K562 (cell line): ENCODE data around the gene DHCR7. TPM values are rescaled to one million over a fixed set of nuclear protein-coding genes. Genes with fewer than 3 reads are reported as not detected.
A peak's percentile ranks its signal among the peaks of the same experiment; 100 is the strongest.

ENCODE experiments used
- ASH1L ChIP-seq: fragments of 450-650 bp; IDR thresholded peaks from 2 replicates; pipeline ENCODE4 v1.6.1; 2018; ENCODE audit warnings: borderline replicate concordance, mild to moderate bottlenecking, low read depth; ENCODE audit not compliant: partially characterized antibody
- ETV1 ChIP-seq: fragments of 450-650 bp; conservative IDR thresholded peaks from 2 replicates; pipeline ENCODE4 v1.6.1; 2016; ENCODE audit warnings: missing genetic modification characterization, control low read depth, low read depth, missing compliant biosample characterization
- FUS ChIP-seq: fragments of 200-400 bp; formaldehyde crosslinking; optimal IDR thresholded peaks from 2 replicates; pipeline ENCODE3; 2017; ENCODE audit warnings: low read depth, low read length
- GATAD2A ChIP-seq: fragments of 450-650 bp; IDR thresholded peaks from 2 replicates; pipeline ENCODE4 v1.6.1; 2017
- HDAC3 ChIP-seq: fragments of 450-650 bp; IDR thresholded peaks from 2 replicates; pipeline ENCODE4 v1.6.1; 2018; ENCODE audit warnings: borderline replicate concordance, mild to moderate bottlenecking, moderate library complexity; ENCODE audit not compliant: partially characterized antibody
- MEF2A ChIP-seq: IDR thresholded peaks from 2 replicates; pipeline ENCODE4 v1.6.1; 2011; ENCODE audit warnings: low read depth, mild to moderate bottlenecking, low read length, moderate library complexity; ENCODE audit not compliant: control insufficient read depth
- NR1H2 ChIP-seq: sonication (generic); formaldehyde crosslinking; IDR thresholded peaks from 2 replicates; pipeline ENCODE4 v1.4.0; 2020; ENCODE audit warnings: mild to moderate bottlenecking, missing genetic modification reagents
- TAF9B ChIP-seq: fragments of 450-650 bp; IDR thresholded peaks from 2 replicates; pipeline ENCODE4 v1.6.1; 2018; ENCODE audit warnings: mild to moderate bottlenecking; ENCODE audit not compliant: partially characterized antibody
- TEAD4 ChIP-seq, 2 experiments: sonication (generic) in 1 of 2; formaldehyde crosslinking in 1 of 2; IDR thresholded peaks; 2 replicates each; pipeline versions ENCODE4 v1.6.1 to v1.8.0; 2012 to 2022; ENCODE audit warnings: borderline replicate concordance in 1 of 2, inconsistent platforms in 1 of 2, low read length in 1 of 2, mild to moderate bottlenecking in 1 of 2, missing genetic modification reagents in 1 of 2
- TFAM ChIP-seq: fragments of 250-450 bp; sonication (Bioruptor Pico); conservative IDR thresholded peaks from 2 replicates; pipeline ENCODE4 v1.5.0; 2021; ENCODE audit warnings: mild to moderate bottlenecking, moderate library complexity
- TRIM24 ChIP-seq, 2 experiments: fragments of 450-650 bp; IDR thresholded peaks; 2 replicates each; pipeline ENCODE4 v1.6.1; 2016
- XRCC4 ChIP-seq: IDR thresholded peaks from one replicate; pipeline ENCODE4 v1.6.1; 2011; ENCODE audit not compliant: insufficient read depth, insufficient read length; ENCODE audit errors: extremely low read depth
- ZNF133 ChIP-seq: fragments of 250-450 bp; sonication (Bioruptor Pico); IDR thresholded peaks from 2 replicates; pipeline ENCODE4 v1.4.0; 2020; ENCODE audit warnings: mild to moderate bottlenecking
- ZNF134 ChIP-seq: fragments of 250-450 bp; sonication (Bioruptor Pico); conservative IDR thresholded peaks from 2 replicates; pipeline ENCODE4 v1.4.0; 2020
- ZNF217 ChIP-seq: sonication (generic); formaldehyde crosslinking; IDR thresholded peaks from 2 replicates; pipeline ENCODE4 v1.8.0; 2022; ENCODE audit warnings: mild to moderate bottlenecking, missing genetic modification reagents
- polyA plus RNA-seq, 8 experiments: library from polyadenylated mRNA; depleted of rRNA in 4 of 8; stranded (reverse) in 5 of 8; unstranded in 3 of 8; fragments of >200 nt; fragmentation: Nextera tagmentation in 2 of 8; fragmentation: Illumina TruSeq in 1 of 8; extraction: Ambion mirVana in 2 of 8; extraction: Trizol in 1 of 8; gene quantifications; 2 replicates each; pipeline versions ENCODE4 v1.2.1 to v1.2.3, GENCODE V29; 2011 to 2014; ENCODE audit warnings: inconsistent platforms in 1 of 8, missing spikeins in 1 of 8
- total RNA-seq, 7 experiments: library from RNA; depleted of rRNA in 6 of 7; stranded (reverse); fragments of >200 nt in 6 of 7; fragmentation: Illumina TruSeq in 2 of 7; extraction: Trizol in 2 of 7; gene quantifications; 2 replicates each; pipeline versions ENCODE4 v1.2.1 to v1.2.3, GENCODE V29; 2011 to 2021; ENCODE audit warnings: low replicate concordance in 1 of 7
- TF ChIP-seq, protein P1 (sequence below): sonication (generic); IDR thresholded peaks from 2 replicates; pipeline ENCODE4 v1.6.1; 2016
- TF ChIP-seq, protein P2 (sequence below): fragments of 450-650 bp; conservative IDR thresholded peaks from 2 replicates; pipeline ENCODE4 v1.6.1; 2016; ENCODE audit warnings: missing genetic modification characterization, low read depth, mild to moderate bottlenecking, control low read depth, missing compliant biosample characterization
- TF ChIP-seq, protein P3 (sequence below): fragments of 250-450 bp; sonication (Bioruptor Pico); IDR thresholded peaks from 2 replicates; pipeline ENCODE4 v1.4.0; 2020; ENCODE audit warnings: mild to moderate bottlenecking, moderate library complexity
- TF ChIP-seq, protein P4 (sequence below), 2 experiments: fragments of 450-650 bp; IDR thresholded peaks; 2 replicates each; pipeline ENCODE4 v1.6.1; 2018; ENCODE audit warnings: mild to moderate bottlenecking in 2 of 2, low read depth in 1 of 2; ENCODE audit not compliant: partially characterized antibody in 2 of 2

Gene DHCR7
- total and polyA plus RNA-seq, 9 of the 15 experiments (the other 6 are each of a cell fraction or from before 2014, with no cell fraction given) = 8.4 to 192 (median 82.4) TPM

DNA sequence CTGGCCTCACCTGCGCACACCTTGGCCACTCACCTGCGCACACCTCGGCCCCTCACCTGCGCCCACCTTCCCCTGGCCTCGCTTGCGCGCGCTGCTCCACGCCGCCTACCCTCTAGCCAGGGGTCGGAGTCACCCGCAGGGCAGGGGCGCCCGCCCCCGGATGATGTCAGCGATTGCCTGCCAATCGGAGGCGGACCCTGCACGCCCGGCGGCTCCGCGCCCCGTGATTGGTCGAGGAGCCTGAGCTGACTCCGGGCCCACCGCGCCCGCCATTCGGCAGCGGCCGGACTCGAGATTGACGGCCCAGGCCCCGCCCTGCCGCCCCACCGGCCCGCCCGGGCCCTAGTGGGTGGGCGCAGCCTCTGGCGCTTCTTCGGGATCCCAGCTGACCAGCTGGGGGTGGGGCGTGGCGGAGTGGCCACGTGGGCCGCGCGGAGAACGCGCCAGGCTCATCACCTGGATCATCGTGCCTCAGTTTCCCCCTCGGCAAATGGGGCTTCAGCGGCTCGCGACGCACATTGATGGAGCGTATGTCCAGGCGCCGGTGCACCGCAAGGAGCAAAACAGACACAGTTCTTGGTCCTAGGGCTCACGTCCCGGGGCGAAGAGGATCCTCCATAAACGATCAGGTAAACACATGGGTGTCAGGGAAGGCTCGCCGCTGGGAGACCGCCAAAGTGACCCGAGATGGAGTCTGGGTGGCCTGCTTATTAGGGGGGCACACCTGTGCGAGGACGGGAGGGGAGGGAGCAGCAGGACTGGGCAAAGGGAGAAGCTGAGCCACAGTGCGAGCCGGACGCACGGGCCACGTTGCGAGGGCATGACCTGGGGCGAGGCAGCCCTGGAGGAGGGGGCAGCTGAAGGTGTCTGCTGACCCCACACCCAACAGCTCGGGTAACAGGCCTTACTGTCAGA, at the start of gene DHCR7 (continued):
- TF ChIP-seq MEF2A (no peak), TEAD4 (IDR thresholded peaks at IDR 0.05; ENCODE audit: low read length) (0 out of 2 replicates have a peak, but pooled peaks have one; percentile 10), TEAD4 (CRISPR knock-in tag; IDR thresholded peaks at IDR 0.05; ENCODE audit: borderline replicate concordance) (no peak), TFAM (CRISPR knock-in tag) (no peak), ASH1L (peak; percentile 87), FUS (no peak), ETV1 (tag) (no peak), ZNF134 (CRISPR knock-in tag) (no peak), ZNF133 (CRISPR knock-in tag) (no peak), GATAD2A (peak; percentile 12; the same call in 1 of the 2 replicates), NR1H2 (CRISPR knock-in tag) (no peak), TAF9B (peak; percentile 24), TRIM24 (IDR thresholded peaks at IDR 0.05) (no peak), HDAC3 (no peak), ZNF217 (CRISPR knock-in tag) (no peak), XRCC4 (no peak)
- TF ChIP-seq, protein P1, sequence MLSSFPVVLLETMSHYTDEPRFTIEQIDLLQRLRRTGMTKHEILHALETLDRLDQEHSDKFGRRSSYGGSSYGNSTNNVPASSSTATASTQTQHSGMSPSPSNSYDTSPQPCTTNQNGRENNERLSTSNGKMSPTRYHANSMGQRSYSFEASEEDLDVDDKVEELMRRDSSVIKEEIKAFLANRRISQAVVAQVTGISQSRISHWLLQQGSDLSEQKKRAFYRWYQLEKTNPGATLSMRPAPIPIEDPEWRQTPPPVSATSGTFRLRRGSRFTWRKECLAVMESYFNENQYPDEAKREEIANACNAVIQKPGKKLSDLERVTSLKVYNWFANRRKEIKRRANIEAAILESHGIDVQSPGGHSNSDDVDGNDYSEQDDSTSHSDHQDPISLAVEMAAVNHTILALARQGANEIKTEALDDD = no peak
- TF ChIP-seq, protein P2, sequence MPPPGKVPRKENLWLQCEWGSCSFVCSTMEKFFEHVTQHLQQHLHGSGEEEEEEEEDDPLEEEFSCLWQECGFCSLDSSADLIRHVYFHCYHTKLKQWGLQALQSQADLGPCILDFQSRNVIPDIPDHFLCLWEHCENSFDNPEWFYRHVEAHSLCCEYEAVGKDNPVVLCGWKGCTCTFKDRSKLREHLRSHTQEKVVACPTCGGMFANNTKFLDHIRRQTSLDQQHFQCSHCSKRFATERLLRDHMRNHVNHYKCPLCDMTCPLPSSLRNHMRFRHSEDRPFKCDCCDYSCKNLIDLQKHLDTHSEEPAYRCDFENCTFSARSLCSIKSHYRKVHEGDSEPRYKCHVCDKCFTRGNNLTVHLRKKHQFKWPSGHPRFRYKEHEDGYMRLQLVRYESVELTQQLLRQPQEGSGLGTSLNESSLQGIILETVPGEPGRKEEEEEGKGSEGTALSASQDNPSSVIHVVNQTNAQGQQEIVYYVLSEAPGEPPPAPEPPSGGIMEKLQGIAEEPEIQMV (tag) = no peak
- TF ChIP-seq, protein P3, sequence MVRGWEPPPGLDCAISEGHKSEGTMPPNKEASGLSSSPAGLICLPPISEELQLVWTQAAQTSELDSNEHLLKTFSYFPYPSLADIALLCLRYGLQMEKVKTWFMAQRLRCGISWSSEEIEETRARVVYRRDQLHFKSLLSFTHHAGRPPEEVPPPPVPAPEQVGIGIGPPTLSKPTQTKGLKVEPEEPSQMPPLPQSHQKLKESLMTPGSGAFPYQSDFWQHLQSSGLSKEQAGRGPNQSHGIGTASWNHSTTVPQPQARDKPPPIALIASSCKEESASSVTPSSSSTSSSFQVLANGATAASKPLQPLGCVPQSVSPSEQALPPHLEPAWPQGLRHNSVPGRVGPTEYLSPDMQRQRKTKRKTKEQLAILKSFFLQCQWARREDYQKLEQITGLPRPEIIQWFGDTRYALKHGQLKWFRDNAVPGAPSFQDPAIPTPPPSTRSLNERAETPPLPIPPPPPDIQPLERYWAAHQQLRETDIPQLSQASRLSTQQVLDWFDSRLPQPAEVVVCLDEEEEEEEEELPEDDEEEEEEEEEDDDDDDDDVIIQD = no peak
- TF ChIP-seq, protein P4, sequence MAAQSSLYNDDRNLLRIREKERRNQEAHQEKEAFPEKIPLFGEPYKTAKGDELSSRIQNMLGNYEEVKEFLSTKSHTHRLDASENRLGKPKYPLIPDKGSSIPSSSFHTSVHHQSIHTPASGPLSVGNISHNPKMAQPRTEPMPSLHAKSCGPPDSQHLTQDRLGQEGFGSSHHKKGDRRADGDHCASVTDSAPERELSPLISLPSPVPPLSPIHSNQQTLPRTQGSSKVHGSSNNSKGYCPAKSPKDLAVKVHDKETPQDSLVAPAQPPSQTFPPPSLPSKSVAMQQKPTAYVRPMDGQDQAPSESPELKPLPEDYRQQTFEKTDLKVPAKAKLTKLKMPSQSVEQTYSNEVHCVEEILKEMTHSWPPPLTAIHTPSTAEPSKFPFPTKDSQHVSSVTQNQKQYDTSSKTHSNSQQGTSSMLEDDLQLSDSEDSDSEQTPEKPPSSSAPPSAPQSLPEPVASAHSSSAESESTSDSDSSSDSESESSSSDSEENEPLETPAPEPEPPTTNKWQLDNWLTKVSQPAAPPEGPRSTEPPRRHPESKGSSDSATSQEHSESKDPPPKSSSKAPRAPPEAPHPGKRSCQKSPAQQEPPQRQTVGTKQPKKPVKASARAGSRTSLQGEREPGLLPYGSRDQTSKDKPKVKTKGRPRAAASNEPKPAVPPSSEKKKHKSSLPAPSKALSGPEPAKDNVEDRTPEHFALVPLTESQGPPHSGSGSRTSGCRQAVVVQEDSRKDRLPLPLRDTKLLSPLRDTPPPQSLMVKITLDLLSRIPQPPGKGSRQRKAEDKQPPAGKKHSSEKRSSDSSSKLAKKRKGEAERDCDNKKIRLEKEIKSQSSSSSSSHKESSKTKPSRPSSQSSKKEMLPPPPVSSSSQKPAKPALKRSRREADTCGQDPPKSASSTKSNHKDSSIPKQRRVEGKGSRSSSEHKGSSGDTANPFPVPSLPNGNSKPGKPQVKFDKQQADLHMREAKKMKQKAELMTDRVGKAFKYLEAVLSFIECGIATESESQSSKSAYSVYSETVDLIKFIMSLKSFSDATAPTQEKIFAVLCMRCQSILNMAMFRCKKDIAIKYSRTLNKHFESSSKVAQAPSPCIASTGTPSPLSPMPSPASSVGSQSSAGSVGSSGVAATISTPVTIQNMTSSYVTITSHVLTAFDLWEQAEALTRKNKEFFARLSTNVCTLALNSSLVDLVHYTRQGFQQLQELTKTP (IDR thresholded peaks at IDR 0.05; ENCODE audit: low read depth in 1 of 2, partially characterized antibody in 2 of 2) = no peak
